Stimulated activated naive CD4-positive, alpha-beta T cell treated with Interleukin-2 at 50 U/mL for 16 hours (primary cell): ENCODE measurements around the gene USPL1.

ENCODE experiments used
- DNase-seq: peaks from one replicate; lab custom pipeline; 2025; lab: John Stamatoyannopoulos, UW

Gene USPL1

DNA sequence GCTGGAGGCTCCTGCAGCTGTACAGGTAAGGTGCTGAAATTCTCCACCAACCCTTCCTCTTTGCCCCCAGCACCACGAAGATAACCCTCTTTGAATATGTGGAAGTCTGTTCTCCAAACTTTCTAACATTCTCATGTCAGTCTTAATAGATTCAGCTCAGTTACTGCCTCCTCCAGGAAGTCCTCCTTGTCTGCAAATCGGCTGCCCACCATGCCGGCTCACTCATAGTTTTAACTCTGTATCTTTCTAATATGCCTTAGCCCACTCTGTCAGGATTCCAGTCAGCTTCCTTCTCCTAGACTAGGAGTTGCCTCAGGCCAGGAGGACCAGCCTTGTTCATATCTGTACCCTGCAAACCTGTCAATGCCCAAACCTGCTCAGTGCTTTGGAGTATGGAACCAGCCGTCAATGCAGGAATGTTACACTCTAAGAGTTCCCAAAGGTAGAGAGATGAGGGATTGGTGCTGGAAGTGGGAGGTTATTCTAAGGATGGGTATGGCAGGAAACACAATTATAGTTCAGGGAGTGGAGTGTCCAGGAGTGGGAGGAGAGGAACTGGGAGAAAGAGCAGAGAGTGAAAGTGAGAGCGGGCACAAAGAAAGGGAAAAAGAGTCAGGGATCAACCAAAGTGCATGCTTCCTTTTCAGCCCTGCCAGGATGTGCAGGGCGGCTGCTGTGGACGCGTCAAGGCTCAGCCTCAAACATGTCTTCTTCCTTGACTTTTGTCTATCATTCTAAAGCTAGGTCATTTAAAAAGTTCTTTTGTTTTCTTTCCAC, 79.6 kb downstream of the USPL1 start:
- DNase-seq = no peak

- DNase-seq = no peak
Observed at GRCh38 chr13:30697996-30698401, 80.3 kb downstream of the USPL1 start.

DNA sequence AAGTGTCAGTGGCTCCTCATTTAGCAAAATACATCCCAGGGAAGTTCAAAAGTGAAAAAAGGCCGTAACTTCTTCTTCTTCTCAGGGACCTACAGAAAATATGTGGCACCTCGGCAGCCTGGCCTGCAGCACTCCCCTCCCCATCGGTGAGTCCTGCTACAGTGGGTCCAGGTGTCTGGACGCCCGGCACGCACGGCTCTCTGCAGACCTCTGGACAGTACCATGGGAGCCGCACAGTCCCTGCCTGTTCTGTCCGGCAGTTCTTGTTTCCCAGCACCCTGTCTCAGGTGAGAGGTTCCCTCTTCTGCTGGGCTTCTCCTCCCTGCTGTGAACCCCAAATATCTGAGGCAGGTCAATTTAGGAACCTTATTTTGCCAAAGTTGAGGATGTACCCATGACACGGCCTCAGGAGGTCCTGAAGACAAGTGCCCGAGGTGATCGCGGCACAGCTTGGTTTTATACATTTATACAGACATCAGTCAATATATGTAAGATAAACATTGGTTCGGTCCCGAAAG, 80.8 kb downstream of the USPL1 start:
- no peak for DNase-seq

DNA sequence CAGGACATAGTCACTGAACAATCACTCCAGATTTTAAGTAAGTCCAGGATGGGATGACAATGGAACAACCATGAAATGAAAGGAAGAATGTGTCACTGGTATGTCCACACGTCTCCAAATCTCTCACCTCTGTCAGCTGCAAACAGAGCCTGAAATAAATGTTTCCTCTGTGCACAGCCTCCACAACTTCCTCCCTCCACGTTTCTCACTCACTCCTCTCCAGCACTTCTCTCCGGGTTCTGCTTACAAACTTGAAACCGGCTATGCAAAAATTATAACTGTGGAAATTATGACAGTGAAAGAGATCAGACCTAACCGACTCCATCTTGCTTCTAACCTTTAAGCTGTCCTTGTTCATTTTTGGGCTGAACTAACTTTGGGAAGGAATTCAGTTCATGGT, 82.6 kb downstream of the USPL1 start:
- no peak for DNase-seq

GRCh38 chr13:30702006-30702405, 84.3 kb downstream of the USPL1 start:
- DNase-seq = no peak

- no peak for DNase-seq
Observed at GRCh38 chr13:30704596-30704995, 86.9 kb downstream of the USPL1 start.

DNA sequence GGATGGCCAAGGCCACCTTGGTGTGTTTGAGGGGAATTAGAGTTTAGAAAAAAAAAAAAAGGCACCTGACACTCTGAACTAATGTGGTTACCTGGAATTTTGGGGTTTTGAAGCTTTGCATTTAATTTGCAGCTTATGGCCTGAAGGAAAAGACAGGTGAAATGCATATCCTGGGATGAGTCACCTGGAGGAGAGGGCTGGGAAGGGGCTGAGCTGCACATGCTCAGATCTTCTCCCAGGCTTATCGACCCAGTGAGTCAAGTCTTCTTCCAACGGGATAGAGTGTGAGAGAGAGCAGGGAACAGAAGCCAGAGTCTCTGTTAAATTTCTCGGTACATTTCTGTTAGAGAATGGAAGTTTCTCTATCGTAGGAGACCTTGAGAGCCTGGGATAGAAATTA, 88.0 kb downstream of the USPL1 start:
- DNase-seq = no peak

GRCh38 chr13:30708541-30708940, 90.8 kb downstream of the USPL1 start:
- DNase-seq = no peak
